ENCODE results near the gene MAP3K8.

DNA sequence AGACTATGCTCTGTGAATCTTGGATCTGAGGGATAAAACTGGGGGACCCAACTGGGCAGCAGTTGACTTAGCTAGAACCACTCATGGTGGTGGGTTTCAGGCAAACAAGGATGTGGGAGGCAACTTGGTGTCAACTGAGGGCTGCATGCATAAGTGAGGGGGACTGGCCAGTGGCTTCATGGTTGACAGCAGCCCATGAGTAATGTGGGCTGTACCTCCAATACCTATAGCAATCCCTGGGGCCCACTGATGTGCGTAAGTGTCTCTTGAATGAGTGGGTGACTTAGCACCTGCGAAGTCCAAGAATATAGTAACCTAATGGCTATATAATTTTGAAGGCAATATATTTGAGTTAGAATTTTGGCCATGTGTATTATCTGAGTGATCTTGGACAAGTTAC is 13.7 kb upstream of the MAP3K8 start:
- TF ChIP-seq, protein P1, sequence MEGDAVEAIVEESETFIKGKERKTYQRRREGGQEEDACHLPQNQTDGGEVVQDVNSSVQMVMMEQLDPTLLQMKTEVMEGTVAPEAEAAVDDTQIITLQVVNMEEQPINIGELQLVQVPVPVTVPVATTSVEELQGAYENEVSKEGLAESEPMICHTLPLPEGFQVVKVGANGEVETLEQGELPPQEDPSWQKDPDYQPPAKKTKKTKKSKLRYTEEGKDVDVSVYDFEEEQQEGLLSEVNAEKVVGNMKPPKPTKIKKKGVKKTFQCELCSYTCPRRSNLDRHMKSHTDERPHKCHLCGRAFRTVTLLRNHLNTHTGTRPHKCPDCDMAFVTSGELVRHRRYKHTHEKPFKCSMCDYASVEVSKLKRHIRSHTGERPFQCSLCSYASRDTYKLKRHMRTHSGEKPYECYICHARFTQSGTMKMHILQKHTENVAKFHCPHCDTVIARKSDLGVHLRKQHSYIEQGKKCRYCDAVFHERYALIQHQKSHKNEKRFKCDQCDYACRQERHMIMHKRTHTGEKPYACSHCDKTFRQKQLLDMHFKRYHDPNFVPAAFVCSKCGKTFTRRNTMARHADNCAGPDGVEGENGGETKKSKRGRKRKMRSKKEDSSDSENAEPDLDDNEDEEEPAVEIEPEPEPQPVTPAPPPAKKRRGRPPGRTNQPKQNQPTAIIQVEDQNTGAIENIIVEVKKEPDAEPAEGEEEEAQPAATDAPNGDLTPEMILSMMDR (IDR thresholded peaks at IDR 0.05): no peak
- no peak for TF ChIP-seq POLR2A (IDR thresholded peaks at IDR 0.05)
